GM21528 (cell line): ENCODE results near the gene CEP170.
"Not testable (repeated sequence)": the region's sequence is repeated elsewhere in the genome, so short reads cannot be mapped to it uniquely, and the experiment has no call there.

Source experiments
- ATAC-seq: cut with Tn5 transposase; IDR thresholded peaks from one replicate; pipeline ENCODE4 v1.9.1; 2021; ENCODE audit warnings: mild to moderate bottlenecking, moderate library complexity; ENCODE audit not compliant: unreplicated experiment, low FRiP score

Gene CEP170

GRCh38 chr1:243101551-243102050 lies 153.5 kb downstream of the CEP170 start:
- not testable (repeated sequence) for ATAC-seq

GRCh38 chr1:243087368-243087767 lies 167.7 kb downstream of the CEP170 start:
- not testable (repeated sequence) for ATAC-seq
